GM23248 (cell line): Measurements from ENCODE around the gene KIF16B. TPM values are rescaled to one million over a fixed set of nuclear protein-coding genes. Genes with fewer than 3 reads are reported as not detected.

Source experiments
- DNase-seq: peaks from one replicate; pipeline ENCODE4 v3.0.0-alpha.2; 2015
- H2AFZ ChIP-seq: fragments of 200-600 bp; sonication (generic); 2 replicates; pipeline ENCODE4 v1.6.1; 2016; ENCODE audit warnings: antibody characterized with exemption
- H3F3A ChIP-seq: fragments of 200-600 bp; sonication (generic); 2 replicates; pipeline ENCODE4 v1.6.1; 2016; ENCODE audit warnings: mild to moderate bottlenecking, antibody characterized with exemption, mixed run types; ENCODE audit not compliant: insufficient read depth
- H3K27ac ChIP-seq: fragments of 200-600 bp; sonication (generic); 2 replicates; pipeline ENCODE4 v1.5.1; 2016; ENCODE audit warnings: mild to moderate bottlenecking
- H3K27me3 ChIP-seq: fragments of 200-600 bp; sonication (generic); replicated peaks from 2 replicates; pipeline ENCODE4 v1.6.1; 2016; ENCODE audit warnings: mild to moderate bottlenecking; ENCODE audit not compliant: insufficient read depth
- H3K36me3 ChIP-seq: fragments of 200-600 bp; sonication (generic); 2 replicates; pipeline ENCODE4 v1.6.1; 2016; ENCODE audit warnings: low read depth, mild to moderate bottlenecking
- H3K4me1 ChIP-seq: fragments of 200-600 bp; sonication (generic); 2 replicates; pipeline ENCODE4 v1.6.1; 2016; ENCODE audit warnings: mild to moderate bottlenecking; ENCODE audit not compliant: insufficient read depth
- H3K4me2 ChIP-seq: fragments of 200-600 bp; sonication (generic); one replicate; pipeline ENCODE4 v1.6.1; 2016; ENCODE audit warnings: mild to moderate bottlenecking; ENCODE audit not compliant: unreplicated experiment
- H3K4me3 ChIP-seq: fragments of 200-600 bp; sonication (generic); 2 replicates; pipeline ENCODE4 v1.5.1; 2016; ENCODE audit warnings: mild to moderate bottlenecking
- H3K79me2 ChIP-seq: fragments of 200-600 bp; sonication (generic); 2 replicates; pipeline ENCODE4 v1.6.1; 2016; ENCODE audit warnings: mild to moderate bottlenecking; ENCODE audit not compliant: insufficient read depth
- H3K9ac ChIP-seq: fragments of 200-600 bp; sonication (generic); 2 replicates; pipeline ENCODE4 v1.6.1; 2016; ENCODE audit warnings: mild to moderate bottlenecking
- H3K9me2 ChIP-seq: fragments of 200-600 bp; sonication (generic); 2 replicates; pipeline ENCODE4 v1.6.1; 2016; ENCODE audit warnings: mixed run types, mild to moderate bottlenecking, moderate library complexity; ENCODE audit not compliant: insufficient read depth
- H3K9me3 ChIP-seq: fragments of 200-600 bp; sonication (generic); one replicate; pipeline ENCODE4 v1.6.1; 2017; ENCODE audit warnings: low read depth
- H4K20me1 ChIP-seq: fragments of 200-600 bp; sonication (generic); 2 replicates; pipeline ENCODE4 v1.6.0; 2016; ENCODE audit not compliant: insufficient read depth
- EZH2 ChIP-seq: fragments of 200-600 bp; sonication (generic); IDR thresholded peaks from 2 replicates; pipeline ENCODE4 v1.6.1; 2018; ENCODE audit warnings: antibody characterized with exemption, mild to moderate bottlenecking; ENCODE audit not compliant: insufficient read depth, poor library complexity, severe bottlenecking
- EZH2phosphoT487 ChIP-seq: fragments of 200-600 bp; sonication (generic); IDR thresholded peaks from 2 replicates; pipeline ENCODE4 v1.6.1; 2018; ENCODE audit warnings: antibody characterized with exemption, moderate library complexity, mild to moderate bottlenecking, low read depth; ENCODE audit not compliant: insufficient read depth
- WGBS, 2 experiments: methylation state at CpG; one replicate each; pipeline ENCODE4 v1.1.6; 2015 to 2017; ENCODE audit warnings: low lambda C conversion rate in 2 of 2, low coverage in 1 of 2; ENCODE audit errors: missing lambda C conversion rate in 2 of 2; 5-methylcytosine and 5-hydroxymethylcytosine counted together
- in situ Hi-C: fragments of 300-500 bp; cut with MboI; formaldehyde crosslinking; loops from 2 replicates; pipeline ENCODE4 v1.15.0; 2020
- polyA plus RNA-seq: library from polyadenylated mRNA; unstranded; fragments of >200 nt; fragmentation: Nextera tagmentation; extraction: Ambion mirVana; gene quantifications from 2 replicates; pipeline ENCODE4 v1.2.1, GENCODE V29; 2016
- total RNA-seq: library from RNA; depleted of rRNA; stranded (reverse); fragments of >200 nt; shearing (Covaris generic); gene quantifications from 2 replicates; pipeline ENCODE4 v1.2.3, GENCODE V29; 2014

KIF16B gene
- total and polyA plus RNA-seq, 2 experiments from 2014 or later: 1.7 to 2.6 TPM

- DNase-seq: no peak
- Histone ChIP-seq H3F3A (0 out of 2 replicates have a peak, but pooled peaks cover 8% of the 10 kb centered on the region), H3K4me2 (no peak overlapping the region), H3K9ac (no peak overlapping the region), H3K4me3 (no peak overlapping the region), H3K9me3 (no peaks in the 10 kb centered on the region), H3K27me3 (no peaks in the 10 kb centered on the region), H2AFZ (no peak overlapping the region), H4K20me1 (no peaks in the 10 kb centered on the region), H3K79me2 (no peaks in the 10 kb centered on the region), H3K9me2 (no peaks in the 10 kb centered on the region), H3K27ac (no peak overlapping the region), H3K4me1 (no peaks in the 10 kb centered on the region), H3K36me3 (no peaks in the 10 kb centered on the region)
- in situ Hi-C loops: no loop called here
- TF ChIP-seq EZH2 (no peak), EZH2phosphoT487 (no peak)
- 81 to 95% methylated on average over 1 of the region's 1 CpG for WGBS, 2 experiments
Observed at GRCh38 chr20:16412906-16413305, 160.3 kb downstream of the KIF16B start.

- Histone ChIP-seq H3K4me1 (no peaks in the 10 kb centered on the region), H3K9me2 (no peaks in the 10 kb centered on the region), H3K4me3 (no peak overlapping the region), H4K20me1 (no peaks in the 10 kb centered on the region), H2AFZ (no peak overlapping the region), H3K9ac (no peak overlapping the region), H3K9me3 (no peaks in the 10 kb centered on the region), H3K36me3 (no peaks in the 10 kb centered on the region), H3K27me3 (no peaks in the 10 kb centered on the region), H3K79me2 (no peaks in the 10 kb centered on the region), H3F3A (0 out of 2 replicates have a peak, but pooled peaks cover 8% of the 10 kb centered on the region), H3K4me2 (no peak overlapping the region), H3K27ac (no peak overlapping the region)
- TF ChIP-seq EZH2phosphoT487 (no peak), EZH2 (no peak)
- DNase-seq: no peak
- 72 to 78% methylated on average over 3 of the region's 3 CpGs for WGBS, 2 experiments
- in situ Hi-C loops: no loop called here
Observed at GRCh38 chr20:16411361-16411760, 161.9 kb downstream of the KIF16B start.

GRCh38 chr20:16410626-16411025 is 162.6 kb downstream of the KIF16B start:
- no peak for TF ChIP-seq EZH2phosphoT487
- TF ChIP-seq EZH2: no peak
- Histone ChIP-seq H4K20me1 (no peaks in the 10 kb centered on the region), H3K79me2 (no peaks in the 10 kb centered on the region), H3K27ac (no peak overlapping the region), H3F3A (0 out of 2 replicates have a peak, but pooled peaks cover 5% of the 10 kb centered on the region), H3K4me3 (no peak overlapping the region), H3K9ac (no peak overlapping the region), H3K36me3 (no peaks in the 10 kb centered on the region), H3K9me3 (no peaks in the 10 kb centered on the region), H3K4me2 (no peak overlapping the region), H3K4me1 (no peaks in the 10 kb centered on the region), H2AFZ (no peak overlapping the region), H3K9me2 (no peaks in the 10 kb centered on the region), H3K27me3 (no peaks in the 10 kb centered on the region)
- in situ Hi-C loops: no loop called here
- DNase-seq: no peak
- WGBS, 2 experiments: 78 to 82% methylated on average over 3 of the region's 3 CpGs

GRCh38 chr20:16408981-16409380 is 164.3 kb downstream of the KIF16B start:
- 84 to 88% methylated on average over 1 of the region's 1 CpG for WGBS, 2 experiments
- DNase-seq: no peak
- no peaks in the 10 kb centered on the region for H3K79me2 ChIP-seq
- no peaks in the 10 kb centered on the region for H3K9me3 ChIP-seq
- no peaks in the 10 kb centered on the region for H3K36me3 ChIP-seq
- no peak overlapping the region for H3K4me3 ChIP-seq
- H3K27ac ChIP-seq: no peak overlapping the region
- H4K20me1 ChIP-seq: no peaks in the 10 kb centered on the region
- TF ChIP-seq EZH2: no peak
- no peak for TF ChIP-seq EZH2phosphoT487
- no peaks in the 10 kb centered on the region for H3K4me1 ChIP-seq
- H3K9me2 ChIP-seq: no peaks in the 10 kb centered on the region
- no peaks in the 10 kb centered on the region for H3F3A ChIP-seq
- no peak overlapping the region for H3K4me2 ChIP-seq
- H2AFZ ChIP-seq: no peak overlapping the region
- no peak overlapping the region for H3K9ac ChIP-seq
- no peaks in the 10 kb centered on the region for H3K27me3 ChIP-seq
- in situ Hi-C loops: no loop called here
